A549 (cell line): ENCODE data around the gene PPP2R3B. TPM values are rescaled to one million over a fixed set of nuclear protein-coding genes. Genes with fewer than 3 reads are reported as not detected.
A peak's percentile ranks its signal among the peaks of the same experiment; 100 is the strongest.

ENCODE experiments used
- ATAC-seq, 2 experiments: fragments of 200-7000 bp in 1 of 2; fragments of >200 bp in 1 of 2; cut with Nextera tagmentation in 1 of 2; cut with Tn5 transposase in 1 of 2; 3 replicates each; pipeline versions ENCODE4 v1.8.0 to v1.9.1; 2018 to 2020; ENCODE audit warnings: mild to moderate bottlenecking in 1 of 2, moderate library complexity in 1 of 2
- CTCF ChIA-PET: fragments of 300-600 bp; sonication (Branson Sonifier 250); formaldehyde crosslinking; extraction: SDS; loops from one replicate; lab custom pipeline; 2021; ENCODE audit warnings: antibody characterized with exemption, inconsistent platforms; lab: Yijun Ruan, JAX
- POLR2A ChIA-PET: fragments of 350-600 bp; formaldehyde crosslinking; extraction: SDS; loops from one replicate; lab custom pipeline; 2021; ENCODE audit warnings: antibody characterized with exemption, inconsistent platforms; lab: Yijun Ruan, JAX
- DNase-seq, 2 experiments: peaks; one replicate each; pipeline versions ENCODE4 v3.0.0 to v3.0.0-alpha.2; 2011 to 2016; ENCODE audit warnings: low read depth in 1 of 2, low spot score in 1 of 2
- FAIRE-seq: peaks from 2 replicates; lab custom pipeline; 2011; peaks lifted over from hg19 to GRCh38; lab: Jason Lieb, UNC
- H3K27ac ChIP-seq, 2 experiments: fragments of >200 bp; sonication (Bioruptor Twin); formaldehyde crosslinking; 3 replicates each; pipeline ENCODE4 v1.5.1; 2016 to 2017
- H3K4me1 ChIP-seq: fragments of >200 bp; sonication (Bioruptor Twin); formaldehyde crosslinking; 3 replicates; pipeline ENCODE4 v1.6.1; 2016
- H3K4me2 ChIP-seq: fragments of >200 bp; sonication (Bioruptor Twin); formaldehyde crosslinking; 3 replicates; pipeline ENCODE4 v1.6.1; 2016
- H3K4me3 ChIP-seq: fragments of >200 bp; sonication (Bioruptor Twin); formaldehyde crosslinking; 3 replicates; pipeline ENCODE4 v1.5.1; 2016
- H3K9me3 ChIP-seq: fragments of >200 bp; sonication (Bioruptor Twin); formaldehyde crosslinking; 3 replicates; pipeline ENCODE4 v1.6.1; 2016
- ATOH8 ChIP-seq: fragments of 250-450 bp; sonication (Bioruptor Pico); IDR thresholded peaks from 2 replicates; pipeline ENCODE4 v1.5.0; 2020; ENCODE audit warnings: low read depth, mild to moderate bottlenecking, moderate library complexity
- BCL3 ChIP-seq: fragments of >200 bp; sonication (Bioruptor Twin); formaldehyde crosslinking; IDR thresholded peaks from 3 replicates; pipeline ENCODE4 v1.6.1; 2016
- CEBPB ChIP-seq, 2 experiments: fragments of >200 bp in 1 of 2; sonication (Bioruptor Twin) in 1 of 2; formaldehyde crosslinking in 1 of 2; IDR thresholded peaks; 2 replicates each; pipeline ENCODE4 v1.6.1; 2012 to 2016
- E2F6 ChIP-seq: IDR thresholded peaks from 2 replicates; pipeline ENCODE4 v1.6.1; 2012; ENCODE audit warnings: low read depth, borderline replicate concordance
- ELK1 ChIP-seq: fragments of 150-350 bp; IDR thresholded peaks from 2 replicates; pipeline ENCODE4 v1.6.1; 2014; ENCODE audit warnings: low read depth, mild to moderate bottlenecking, low read length
- FOSB ChIP-seq: fragments of 250-450 bp; sonication (Bioruptor Pico); IDR thresholded peaks from 2 replicates; pipeline ENCODE4 v1.5.0; 2020; ENCODE audit warnings: mild to moderate bottlenecking, moderate library complexity
- FOSL2 ChIP-seq, 2 experiments: fragments of 450-650 bp in 1 of 2; fragments of >200 bp in 1 of 2; sonication (Bioruptor Twin) in 1 of 2; formaldehyde crosslinking; IDR thresholded peaks; 2 replicates each; pipeline versions ENCODE4 v1.5.0 to v1.6.1; 2016 to 2020; ENCODE audit warnings: mild to moderate bottlenecking in 1 of 2, moderate library complexity in 1 of 2
- GATA3 ChIP-seq: IDR thresholded peaks from 2 replicates; pipeline ENCODE4 v1.6.1; 2012; ENCODE audit warnings: borderline replicate concordance
- HDAC2 ChIP-seq: fragments of 200-600 bp; sonication (generic); IDR thresholded peaks from 2 replicates; pipeline ENCODE4 v1.6.1; 2016
- HEYL ChIP-seq: fragments of 250-450 bp; sonication (Bioruptor Pico); IDR thresholded peaks from 2 replicates; pipeline ENCODE4 v1.8.0; 2021; ENCODE audit warnings: mild to moderate bottlenecking, moderate library complexity
- JUN ChIP-seq, 2 experiments: fragments of >200 bp; sonication (Bioruptor Twin); formaldehyde crosslinking; IDR thresholded peaks; 2 replicates in 1 of 2; 3 replicates in 1 of 2; pipeline ENCODE4 v1.6.1; 2016 to 2017
- KDM5A ChIP-seq: fragments of 200-600 bp; sonication (generic); IDR thresholded peaks from 2 replicates; pipeline ENCODE4 v1.6.1; 2016; ENCODE audit warnings: antibody characterized with exemption, mild to moderate bottlenecking
- MAX ChIP-seq: IDR thresholded peaks from 2 replicates; pipeline ENCODE4 v1.6.1; 2012
- MYC ChIP-seq: IDR thresholded peaks from 2 replicates; pipeline ENCODE4 v1.6.1; 2012; ENCODE audit warnings: mild to moderate bottlenecking, inconsistent platforms, low read length, improper control_type of control experiment, borderline replicate concordance
- PBX3 ChIP-seq: IDR thresholded peaks from 2 replicates; pipeline ENCODE4 v1.6.1; 2012
- PHF8 ChIP-seq: fragments of 200-600 bp; sonication (generic); IDR thresholded peaks from 2 replicates; pipeline ENCODE4 v1.6.1; 2016; ENCODE audit warnings: low read depth, mild to moderate bottlenecking, antibody characterized with exemption, moderate library complexity, borderline replicate concordance
- POLR2A ChIP-seq: IDR thresholded peaks from 2 replicates; pipeline ENCODE4 v1.6.1; 2012; ENCODE audit warnings: mild to moderate bottlenecking, low read length
- RFX5 ChIP-seq: fragments of 450-650 bp; IDR thresholded peaks from 2 replicates; pipeline ENCODE4 v1.7.1; 2014; ENCODE audit warnings: antibody characterized with exemption, mild to moderate bottlenecking, moderate library complexity
- TP53 ChIP-seq: fragments of 250-450 bp; sonication (Bioruptor Pico); IDR thresholded peaks from 2 replicates; pipeline ENCODE4 v1.5.0; 2021; ENCODE audit warnings: mild to moderate bottlenecking, moderate library complexity
- USF2 ChIP-seq: fragments of 450-650 bp; IDR thresholded peaks from 2 replicates; pipeline ENCODE4 v1.6.1; 2014; ENCODE audit warnings: antibody characterized with exemption
- ZFP36 ChIP-seq: fragments of 450-650 bp; IDR thresholded peaks from 2 replicates; pipeline ENCODE4 v1.6.1; 2014; ENCODE audit warnings: borderline replicate concordance; ENCODE audit not compliant: partially characterized antibody
- ZNF302 ChIP-seq: fragments of 250-450 bp; sonication (Bioruptor Pico); IDR thresholded peaks from 2 replicates; pipeline ENCODE4 v1.9.0; 2021; ENCODE audit warnings: inconsistent platforms, mild to moderate bottlenecking, moderate library complexity
- WGBS: methylation state at CpG from one replicate; pipeline ENCODE4 v1.1.6; 2017; ENCODE audit errors: missing lambda C conversion rate; 5-methylcytosine and 5-hydroxymethylcytosine counted together
- polyA minus RNA-seq: library from RNA; depleted of rRNA, polyadenylated mRNA; stranded (reverse); fragments of >200 nt; gene quantifications from 2 replicates; pipeline ENCODE4 v1.2.3, GENCODE V29; 2011; rRNA and poly(A)+ RNA removed
- polyA plus RNA-seq, 4 experiments: library from polyadenylated mRNA; depleted of rRNA in 3 of 4; stranded (reverse); fragments of >200 nt; fragmentation: RNase III in 1 of 4; extraction: RNeasy Plus Mini Kit Qiagen cat#74134 plus additional on column Dnase treatment in 1 of 4; gene quantifications; 2 replicates in 3 of 4; 3 replicates in 1 of 4; pipeline ENCODE4 v1.2.3, GENCODE V29; 2011 to 2017

Gene PPP2R3B
- polyA plus RNA-seq (2011; rRNA removed), result 12.6 and 13.1 TPM in 2 replicates
- polyA plus RNA-seq (2012; cell fraction: cytosol; rRNA removed), result 32.9 and 36.6 TPM in 2 replicates
- polyA plus RNA-seq (2012; cell fraction: nucleus; rRNA removed), result 130 and 153 TPM in 2 replicates
- 24.9 to 29.6 TPM (median 28.8 TPM) in 3 replicates for polyA plus RNA-seq (2017; fragmentation: RNase III; extraction: RNeasy Plus Mini Kit Qiagen cat#74134 plus additional on column Dnase treatment)
- 35.8 and 47.9 TPM in 2 replicates for polyA minus RNA-seq

GRCh38 chrX:386768-387575 lies at the start of gene PPP2R3B:
Gene PPP2R3B (minus strand): TSS chrX:386907. CDS start chrX:386691, 216 bp downstream.
- Histone ChIP-seq H3K4me1 (peaks cover 12% of the 10 kb centered on the region; the same call in 1 of the 3 replicates), H3K4me3 (peak within 1 kb of the TSS; percentile 93), H3K9me3 (no peaks in the 10 kb centered on the region), H3K4me2 (peak within 1 kb of the TSS; percentile 97)
- ChIA-PET CTCF (no interaction called here), POLR2A (no interaction called here)
- FAIRE-seq (peak; percentile 90), DNase-seq (peak; percentile 99)
- peak; percentile 99 for TF ChIP-seq PHF8
- TF ChIP-seq BCL3, result peak; percentile 48; the same call in 1 of the 3 replicates
- no peak for TF ChIP-seq ZNF302
- TF ChIP-seq JUN (IDR thresholded peaks at IDR 0.05), result peak; percentile 72 to 90
- no peak for TF ChIP-seq PBX3
- TF ChIP-seq POLR2A, result peak; percentile 74
- peak; percentile 97 for TF ChIP-seq MAX
- peak in 1 of 2 experiments; percentile 3; a peak in 1 of 4 replicates for TF ChIP-seq CEBPB (IDR thresholded peaks at IDR 0.05)
- TF ChIP-seq ELK1, result no peak
- no peak for TF ChIP-seq FOSL2 (IDR thresholded peaks at IDR 0.05)
- peak; percentile 59 for TF ChIP-seq FOSL2 (CRISPR knock-in tag; IDR thresholded peaks at IDR 0.05)
- TF ChIP-seq USF2, result peak; percentile 57; the same call in 1 of the 2 replicates
- TF ChIP-seq TP53 (CRISPR knock-in tag), result peak; percentile 40; the same call in 1 of the 2 replicates
- TF ChIP-seq GATA3, result peak; percentile 40
- no peak for TF ChIP-seq FOSB (CRISPR knock-in tag)
- no peak for TF ChIP-seq HDAC2
- TF ChIP-seq MYC, result peak; percentile 99
- peak; percentile 69 for TF ChIP-seq KDM5A
- TF ChIP-seq ATOH8 (CRISPR knock-in tag), result no peak
- TF ChIP-seq HEYL, result no peak
- TF ChIP-seq E2F6, result 0 out of 2 replicates have a peak, but pooled peaks have one; percentile 16
- TF ChIP-seq RFX5, result peak; percentile 65
- TF ChIP-seq ZFP36, result no peak
- TF ChIP-seq, all 56 proteins: peak for 14
- WGBS, result under 1% methylated on average over 48 of the region's 102 CpGs
- ATAC-seq, result peak; percentile 93 to 96
- peak within 1 kb of the TSS; percentile 92 to 96 for H3K27ac ChIP-seq
